ENCODE data around the gene NR0B2. TPM values are rescaled to one million over a fixed set of nuclear protein-coding genes. Genes with fewer than 3 reads are reported as not detected.
A peak's percentile ranks its signal among the peaks of the same experiment; 100 is the strongest.

The NR0B2 gene
- total and polyA plus RNA-seq, 2 of the 13 experiments (the other 11 are each of a cell fraction or from before 2014, with no cell fraction given) = 72.5 to 133 TPM

DNA sequence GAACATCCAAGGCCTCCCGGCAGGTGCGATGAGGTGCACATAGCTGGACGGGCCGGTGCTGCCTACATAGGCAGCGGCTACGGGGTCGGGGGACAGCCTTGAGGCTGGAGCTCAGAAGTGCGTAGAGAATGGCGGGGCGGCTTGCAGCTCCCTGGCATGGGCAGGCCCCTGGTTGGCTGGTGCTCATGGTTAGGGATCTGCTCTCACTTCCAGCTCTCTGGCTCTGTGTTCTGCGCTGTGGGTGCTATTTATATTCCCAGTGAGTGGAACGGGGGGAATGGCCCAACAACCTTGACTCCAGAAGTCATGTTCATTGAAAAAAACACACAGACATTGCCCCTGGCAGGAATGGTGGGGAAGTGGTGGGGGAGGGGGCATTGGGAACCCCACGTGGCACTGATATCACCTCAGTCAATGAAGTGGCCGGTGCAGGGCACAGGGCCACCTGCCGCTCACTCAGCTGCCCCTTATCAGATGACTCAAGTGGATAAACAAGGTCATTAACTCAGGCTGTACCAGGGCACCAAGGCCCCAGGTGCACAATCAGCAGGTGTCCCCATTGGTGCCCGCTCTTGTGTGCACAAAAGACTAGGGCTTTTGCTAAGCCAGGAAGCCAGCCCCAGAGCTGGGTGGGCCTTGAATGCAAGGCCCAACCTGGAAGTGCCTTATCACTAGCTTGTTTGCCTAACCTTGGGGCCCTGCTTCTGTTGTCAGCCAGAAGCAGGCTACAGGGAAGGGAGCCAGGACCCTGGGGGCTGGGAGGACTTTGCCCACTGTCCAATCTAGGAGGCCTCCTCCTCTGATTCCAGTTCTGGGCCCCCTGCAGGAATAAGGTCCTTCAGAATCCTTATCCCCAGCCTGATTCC lies at the start of gene NR0B2 (continued):
- TF ChIP-seq ZSCAN22 (CRISPR knock-in tag; IDR thresholded peaks at IDR 0.05) (0 out of 2 replicates have a peak, but pooled peaks have one; percentile 54), RAD21 (CRISPR knock-in tag; IDR thresholded peaks at IDR 0.05) (peak; percentile 29), POLR2G (IDR thresholded peaks at IDR 0.05; ENCODE audit: low read depth, low read length) (peak; percentile 99), GABPB1 (CRISPR knock-in tag; IDR thresholded peaks at IDR 0.05) (peak; percentile 67), MTF2 (CRISPR knock-in tag; IDR thresholded peaks at IDR 0.05; ENCODE audit: borderline replicate concordance) (no peak), DR1 (CRISPR knock-in tag; IDR thresholded peaks at IDR 0.05) (peak; percentile 97), SETDB1 (CRISPR knock-in tag; IDR thresholded peaks at IDR 0.05; ENCODE audit: borderline replicate concordance) (no peak), FOXP1 (IDR thresholded peaks at IDR 0.05) (peak; percentile 82), FOXP1 (CRISPR knock-in tag; IDR thresholded peaks at IDR 0.05) (peak; percentile 88), GLI4 (CRISPR knock-in tag; IDR thresholded peaks at IDR 0.05; ENCODE audit: borderline replicate concordance) (no peak), HCFC1 (IDR thresholded peaks at IDR 0.05; ENCODE audit: low read depth, low read length) (no peak), ZNF562 (CRISPR knock-in tag; IDR thresholded peaks at IDR 0.05; ENCODE audit: borderline replicate concordance) (no peak), ZNF30 (CRISPR knock-in tag; IDR thresholded peaks at IDR 0.05) (no peak), RARG (CRISPR knock-in tag; IDR thresholded peaks at IDR 0.05; ENCODE audit: low read depth) (peak; percentile 88; the same call in 1 of the 2 replicates), NFKB2 (CRISPR knock-in tag; IDR thresholded peaks at IDR 0.05; ENCODE audit: borderline replicate concordance) (peak; percentile 90; the same call in 1 of the 2 replicates), ZNF879 (CRISPR knock-in tag; IDR thresholded peaks at IDR 0.05) (no peak), TOE1 (CRISPR knock-in tag; IDR thresholded peaks at IDR 0.05) (no peak; the same call in 1 of the 2 replicates), ZNF510 (CRISPR knock-in tag; IDR thresholded peaks at IDR 0.05; ENCODE audit: low read depth) (no peak), IRX3 (CRISPR knock-in tag; IDR thresholded peaks at IDR 0.05; ENCODE audit: borderline replicate concordance, low read depth) (no peak), ZNF629 (CRISPR knock-in tag; conservative IDR thresholded peaks at IDR 0.05) (peak; percentile 53)
- TF ChIP-seq, protein P1, sequence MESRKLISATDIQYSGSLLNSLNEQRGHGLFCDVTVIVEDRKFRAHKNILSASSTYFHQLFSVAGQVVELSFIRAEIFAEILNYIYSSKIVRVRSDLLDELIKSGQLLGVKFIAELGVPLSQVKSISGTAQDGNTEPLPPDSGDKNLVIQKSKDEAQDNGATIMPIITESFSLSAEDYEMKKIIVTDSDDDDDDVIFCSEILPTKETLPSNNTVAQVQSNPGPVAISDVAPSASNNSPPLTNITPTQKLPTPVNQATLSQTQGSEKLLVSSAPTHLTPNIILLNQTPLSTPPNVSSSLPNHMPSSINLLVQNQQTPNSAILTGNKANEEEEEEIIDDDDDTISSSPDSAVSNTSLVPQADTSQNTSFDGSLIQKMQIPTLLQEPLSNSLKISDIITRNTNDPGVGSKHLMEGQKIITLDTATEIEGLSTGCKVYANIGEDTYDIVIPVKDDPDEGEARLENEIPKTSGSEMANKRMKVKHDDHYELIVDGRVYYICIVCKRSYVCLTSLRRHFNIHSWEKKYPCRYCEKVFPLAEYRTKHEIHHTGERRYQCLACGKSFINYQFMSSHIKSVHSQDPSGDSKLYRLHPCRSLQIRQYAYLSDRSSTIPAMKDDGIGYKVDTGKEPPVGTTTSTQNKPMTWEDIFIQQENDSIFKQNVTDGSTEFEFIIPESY (CRISPR knock-in tag; IDR thresholded peaks at IDR 0.05) = peak; percentile 45; the same call in 1 of the 2 replicates
- TF ChIP-seq, protein P2, sequence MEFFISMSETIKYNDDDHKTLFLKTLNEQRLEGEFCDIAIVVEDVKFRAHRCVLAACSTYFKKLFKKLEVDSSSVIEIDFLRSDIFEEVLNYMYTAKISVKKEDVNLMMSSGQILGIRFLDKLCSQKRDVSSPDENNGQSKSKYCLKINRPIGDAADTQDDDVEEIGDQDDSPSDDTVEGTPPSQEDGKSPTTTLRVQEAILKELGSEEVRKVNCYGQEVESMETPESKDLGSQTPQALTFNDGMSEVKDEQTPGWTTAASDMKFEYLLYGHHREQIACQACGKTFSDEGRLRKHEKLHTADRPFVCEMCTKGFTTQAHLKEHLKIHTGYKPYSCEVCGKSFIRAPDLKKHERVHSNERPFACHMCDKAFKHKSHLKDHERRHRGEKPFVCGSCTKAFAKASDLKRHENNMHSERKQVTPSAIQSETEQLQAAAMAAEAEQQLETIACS (CRISPR knock-in tag; IDR thresholded peaks at IDR 0.05) = peak; percentile 42; the same call in 1 of the 2 replicates
- TF ChIP-seq, protein P3, sequence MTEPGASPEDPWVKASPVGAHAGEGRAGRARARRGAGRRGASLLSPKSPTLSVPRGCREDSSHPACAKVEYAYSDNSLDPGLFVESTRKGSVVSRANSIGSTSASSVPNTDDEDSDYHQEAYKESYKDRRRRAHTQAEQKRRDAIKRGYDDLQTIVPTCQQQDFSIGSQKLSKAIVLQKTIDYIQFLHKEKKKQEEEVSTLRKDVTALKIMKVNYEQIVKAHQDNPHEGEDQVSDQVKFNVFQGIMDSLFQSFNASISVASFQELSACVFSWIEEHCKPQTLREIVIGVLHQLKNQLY (CRISPR knock-in tag; IDR thresholded peaks at IDR 0.05) = peak; percentile 95
- TF ChIP-seq, protein P4, sequence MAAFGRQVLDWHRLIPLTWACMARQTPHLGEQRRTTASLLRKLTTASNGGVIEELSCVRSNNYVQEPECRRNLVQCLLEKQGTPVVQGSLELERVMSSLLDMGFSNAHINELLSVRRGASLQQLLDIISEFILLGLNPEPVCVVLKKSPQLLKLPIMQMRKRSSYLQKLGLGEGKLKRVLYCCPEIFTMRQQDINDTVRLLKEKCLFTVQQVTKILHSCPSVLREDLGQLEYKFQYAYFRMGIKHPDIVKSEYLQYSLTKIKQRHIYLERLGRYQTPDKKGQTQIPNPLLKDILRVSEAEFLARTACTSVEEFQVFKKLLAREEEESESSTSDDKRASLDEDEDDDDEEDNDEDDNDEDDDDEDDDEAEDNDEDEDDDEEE (CRISPR knock-in tag; IDR thresholded peaks at IDR 0.05) = no peak; the same call in none of the 2 replicates
- TF ChIP-seq, protein P5, sequence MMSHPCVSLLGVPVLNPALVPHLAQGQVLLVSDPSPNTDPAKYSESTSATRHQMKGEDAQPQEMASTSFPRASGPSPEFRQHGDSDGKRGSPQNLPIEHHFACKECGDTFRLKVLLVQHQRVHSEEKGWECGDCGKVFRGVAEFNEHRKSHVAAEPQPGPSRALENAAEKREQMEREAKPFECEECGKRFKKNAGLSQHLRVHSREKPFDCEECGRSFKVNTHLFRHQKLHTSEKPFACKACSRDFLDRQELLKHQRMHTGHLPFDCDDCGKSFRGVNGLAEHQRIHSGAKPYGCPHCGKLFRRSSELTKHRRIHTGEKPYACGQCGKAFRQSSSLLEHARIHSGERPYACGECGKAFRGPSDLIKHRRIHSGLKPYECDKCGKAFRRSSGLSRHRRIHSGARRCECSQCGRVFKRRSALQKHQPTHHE (CRISPR knock-in tag; IDR thresholded peaks at IDR 0.05; ENCODE audit: borderline replicate concordance) = peak; percentile 98

Measured in HepG2 (cell line).